ENCODE results near the gene THOC6.

GRCh38 chr16:3008690-3009037 is 15.2 kb upstream of the THOC6 start:
- TF ChIP-seq CTCF (IDR thresholded peaks at IDR 0.05; ENCODE audit: poor library complexity, severe bottlenecking): no peak
- no peak for TF ChIP-seq POLR2AphosphoS5 (IDR thresholded peaks at IDR 0.05)
- TF ChIP-seq REST (IDR thresholded peaks at IDR 0.05; ENCODE audit: borderline replicate concordance): no peak
- TF ChIP-seq SMC3 (conservative IDR thresholded peaks at IDR 0.05; ENCODE audit: poor library complexity): no peak
- TF ChIP-seq EZH2 (IDR thresholded peaks at IDR 0.05; ENCODE audit: borderline replicate concordance, insufficient read depth, low read length, poor library complexity, severe bottlenecking): no peak
- no peak for TF ChIP-seq TAF1 (IDR thresholded peaks at IDR 0.05; ENCODE audit: low read depth)
- no peak for TF ChIP-seq EP300 (conservative IDR thresholded peaks at IDR 0.05; ENCODE audit: poor library complexity, severe bottlenecking)
- no peak for TF ChIP-seq RAD21 (conservative IDR thresholded peaks at IDR 0.05)
